Epithelial cell of esophagus (primary cell): Measurements from ENCODE around the gene ACER2.
"Not testable (repeated sequence)": the region's sequence is repeated elsewhere in the genome, so short reads cannot be mapped to it uniquely, and the experiment has no call there.

ENCODE experiments used
- DNase-seq: peaks from one replicate; pipeline ENCODE4 v3.0.0; 2010; ENCODE audit warnings: low read depth
- H3K4me3 ChIP-seq: 2 replicates; pipeline ENCODE4 v1.5.1; 2011; ENCODE audit warnings: mild to moderate bottlenecking, low read length, control low read depth
- TF ChIP-seq, protein P1 (sequence below): IDR thresholded peaks from 2 replicates; pipeline ENCODE4 v1.5.1; 2011; ENCODE audit warnings: low read depth, mild to moderate bottlenecking, low read length, control low read depth, inconsistent platforms; ENCODE audit not compliant: insufficient read depth; ENCODE audit errors: missing control alignments

Gene ACER2

DNA sequence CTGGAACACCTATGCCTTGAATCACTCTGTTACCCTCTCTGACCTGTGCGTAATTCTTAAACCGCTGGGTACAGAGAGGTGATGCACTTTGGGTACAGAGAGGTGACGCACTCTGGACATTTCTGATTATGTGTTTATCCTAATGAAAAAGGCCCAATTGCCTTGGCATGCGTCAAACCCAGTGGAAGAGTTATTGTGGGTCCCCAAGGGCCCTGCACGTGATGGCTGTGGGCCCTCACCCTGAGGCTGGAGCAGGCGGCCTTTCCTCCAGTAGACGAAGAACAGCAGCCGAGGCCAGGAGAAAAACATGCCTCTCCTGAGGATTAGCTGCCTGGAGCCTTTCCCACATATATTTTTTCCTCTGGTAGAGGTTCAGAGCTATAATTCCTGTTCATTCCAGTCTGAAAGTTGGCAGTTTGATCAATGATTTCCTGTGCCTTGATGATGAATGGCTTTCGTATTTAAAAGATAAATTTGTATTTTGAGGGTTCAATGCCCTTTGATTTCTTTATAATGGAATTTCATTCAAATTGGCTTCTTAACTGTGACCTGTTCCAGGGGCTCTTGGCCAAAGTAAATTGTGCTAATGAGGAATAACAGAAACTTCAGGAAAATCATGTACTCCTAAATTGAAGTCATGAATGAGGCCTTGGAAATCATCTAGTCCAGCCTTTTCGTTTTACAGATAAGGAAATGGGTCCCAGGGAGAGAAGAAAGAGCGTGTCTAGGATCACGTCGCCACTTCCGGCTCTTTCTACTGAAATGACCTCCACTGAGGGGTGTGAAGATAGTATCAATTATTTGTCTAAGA lies 22.8 kb downstream of the ACER2 start:
- DNase-seq: no peak
- no peak overlapping the region for H3K4me3 ChIP-seq
- TF ChIP-seq, protein P1, sequence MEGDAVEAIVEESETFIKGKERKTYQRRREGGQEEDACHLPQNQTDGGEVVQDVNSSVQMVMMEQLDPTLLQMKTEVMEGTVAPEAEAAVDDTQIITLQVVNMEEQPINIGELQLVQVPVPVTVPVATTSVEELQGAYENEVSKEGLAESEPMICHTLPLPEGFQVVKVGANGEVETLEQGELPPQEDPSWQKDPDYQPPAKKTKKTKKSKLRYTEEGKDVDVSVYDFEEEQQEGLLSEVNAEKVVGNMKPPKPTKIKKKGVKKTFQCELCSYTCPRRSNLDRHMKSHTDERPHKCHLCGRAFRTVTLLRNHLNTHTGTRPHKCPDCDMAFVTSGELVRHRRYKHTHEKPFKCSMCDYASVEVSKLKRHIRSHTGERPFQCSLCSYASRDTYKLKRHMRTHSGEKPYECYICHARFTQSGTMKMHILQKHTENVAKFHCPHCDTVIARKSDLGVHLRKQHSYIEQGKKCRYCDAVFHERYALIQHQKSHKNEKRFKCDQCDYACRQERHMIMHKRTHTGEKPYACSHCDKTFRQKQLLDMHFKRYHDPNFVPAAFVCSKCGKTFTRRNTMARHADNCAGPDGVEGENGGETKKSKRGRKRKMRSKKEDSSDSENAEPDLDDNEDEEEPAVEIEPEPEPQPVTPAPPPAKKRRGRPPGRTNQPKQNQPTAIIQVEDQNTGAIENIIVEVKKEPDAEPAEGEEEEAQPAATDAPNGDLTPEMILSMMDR: no peak

DNA sequence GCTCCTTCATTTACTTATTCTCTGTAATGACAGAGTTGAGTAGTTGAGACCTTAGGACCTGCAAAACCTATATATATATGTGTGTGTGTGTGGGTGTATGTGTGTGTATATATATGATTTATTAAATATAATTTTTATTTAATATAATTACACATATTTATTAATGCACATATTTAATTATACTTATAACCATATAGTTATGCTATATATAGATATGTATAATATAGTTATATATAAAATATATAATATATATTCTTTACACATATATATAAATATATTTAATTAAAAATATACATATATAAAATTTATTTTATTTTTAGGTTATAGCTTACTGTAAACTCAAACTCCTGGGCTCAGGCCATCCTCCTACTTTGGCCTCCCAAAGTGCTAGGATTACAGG lies 23.7 kb downstream of the ACER2 start:
- TF ChIP-seq, protein P1: no peak
- DNase-seq: no peak
- no peak overlapping the region for H3K4me3 ChIP-seq

DNA sequence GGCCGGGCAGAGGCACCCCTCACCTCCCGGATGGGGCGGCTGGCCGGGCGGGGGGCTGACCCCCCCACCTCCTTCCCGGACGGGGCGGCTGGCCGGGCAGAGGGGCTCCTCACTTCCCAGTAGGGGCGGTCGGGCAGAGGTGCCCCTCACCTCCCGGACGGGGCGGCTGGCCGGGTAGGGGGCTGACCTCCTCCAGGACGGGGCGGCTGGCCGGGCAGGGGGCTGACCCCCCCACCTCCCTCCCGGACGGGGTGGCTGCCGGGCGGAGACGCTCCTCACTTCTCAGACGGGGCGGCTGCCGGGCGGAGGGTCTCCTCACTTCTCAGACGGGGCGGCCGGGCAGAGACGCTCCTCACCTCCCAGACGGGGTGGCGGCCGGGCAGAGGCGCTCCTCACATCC lies 24.9 kb downstream of the ACER2 start:
- H3K4me3 ChIP-seq, DNase-seq: not testable (repeated sequence)

GRCh38 chr9:19440376-19440775 lies 31.6 kb downstream of the ACER2 start:
- TF ChIP-seq, protein P1: no peak
- no peak for DNase-seq
- H3K4me3 ChIP-seq: no peak overlapping the region

- TF ChIP-seq, protein P1: no peak
- no peak overlapping the region for H3K4me3 ChIP-seq
- DNase-seq: peak; percentile 11
These were observed 32.2 kb downstream of the ACER2 start for GRCh38 chr9:19440823-19441580.

DNA sequence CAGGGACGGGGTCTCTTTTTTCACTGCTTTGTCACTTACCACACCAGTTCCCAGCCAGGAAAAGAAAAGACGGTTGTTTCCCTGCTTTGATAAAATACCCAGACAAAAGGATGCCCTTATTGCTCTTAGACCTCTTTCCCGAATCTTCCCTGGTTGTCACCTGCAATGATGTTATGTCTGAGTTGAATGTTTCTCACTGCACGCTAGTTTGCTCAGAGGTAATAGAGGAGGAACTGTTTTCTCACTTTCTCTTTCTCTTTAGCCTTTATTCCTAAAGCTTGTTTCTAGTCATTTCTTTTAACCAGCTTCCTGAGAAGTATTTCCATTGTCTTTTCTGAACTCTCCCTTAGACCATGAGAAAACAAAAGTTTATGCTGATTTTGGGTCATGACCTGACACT lies 32.9 kb downstream of the ACER2 start:
- TF ChIP-seq, protein P1: no peak
- no peak overlapping the region for H3K4me3 ChIP-seq
- no peak for DNase-seq

GRCh38 chr9:19442240-19442639 lies 33.4 kb downstream of the ACER2 start:
- DNase-seq: no peak
- H3K4me3 ChIP-seq: no peak overlapping the region
- TF ChIP-seq, protein P1: no peak
